Stimulated activated CD4-positive, alpha-beta T cell treated with anti-CD3 and anti-CD28 coated beads, Interleukin-1b, Interleukin-23, amount 100 ng/mL, for 48 hours (primary cell): ENCODE measurements around the gene SLCO3A1.

Source experiments
- DNase-seq: peaks from one replicate; pipeline ENCODE4 v3.0.0-alpha.2; 2020

SLCO3A1 gene

GRCh38 chr15:91862891-91863504 is 9.5 kb downstream of the SLCO3A1 start:
- no peak for DNase-seq

- DNase-seq: no peak
Measured at GRCh38 chr15:91863621-91864255, 10.2 kb downstream of the SLCO3A1 start.

- DNase-seq: no peak
Measured at GRCh38 chr15:91864664-91865063, 11.2 kb downstream of the SLCO3A1 start.

GRCh38 chr15:91865486-91865885 is 12.0 kb downstream of the SLCO3A1 start:
- no peak for DNase-seq

- no peak for DNase-seq
Measured at GRCh38 chr15:91865950-91866349, 12.4 kb downstream of the SLCO3A1 start.

GRCh38 chr15:91866371-91866905 is 12.9 kb downstream of the SLCO3A1 start:
- no peak for DNase-seq

GRCh38 chr15:91866971-91867372 is 13.5 kb downstream of the SLCO3A1 start:
- no peak for DNase-seq

- DNase-seq: no peak
Measured at GRCh38 chr15:91867581-91868026, 14.1 kb downstream of the SLCO3A1 start.

- DNase-seq: no peak
Measured at GRCh38 chr15:91870876-91871537, 17.5 kb downstream of the SLCO3A1 start.

- DNase-seq: no peak
Measured at GRCh38 chr15:91871837-91872236, 18.3 kb downstream of the SLCO3A1 start.

- no peak for DNase-seq
Measured at GRCh38 chr15:91872356-91873137, 19.0 kb downstream of the SLCO3A1 start.

- DNase-seq: no peak
Measured at GRCh38 chr15:91873138-91873536, 19.6 kb downstream of the SLCO3A1 start.

GRCh38 chr15:91874171-91874570 is 20.7 kb downstream of the SLCO3A1 start:
- no peak for DNase-seq

GRCh38 chr15:91874992-91875660 is 21.6 kb downstream of the SLCO3A1 start:
- DNase-seq: no peak

GRCh38 chr15:91876187-91876586 is 22.7 kb downstream of the SLCO3A1 start:
- no peak for DNase-seq

- DNase-seq: no peak
Measured at GRCh38 chr15:91878319-91878870, 24.9 kb downstream of the SLCO3A1 start.

- no peak for DNase-seq
Measured at GRCh38 chr15:91879158-91879557, 25.6 kb downstream of the SLCO3A1 start.

- DNase-seq: no peak
Measured at GRCh38 chr15:91880373-91880772, 26.9 kb downstream of the SLCO3A1 start.

- no peak for DNase-seq
Measured at GRCh38 chr15:91881569-91882297, 28.2 kb downstream of the SLCO3A1 start.

GRCh38 chr15:91882858-91883586 is 29.5 kb downstream of the SLCO3A1 start:
- no peak for DNase-seq

- DNase-seq: no peak
Measured at GRCh38 chr15:91884606-91885005, 31.1 kb downstream of the SLCO3A1 start.
